ENCODE measurements around the gene PAM. TPM values are rescaled to one million over a fixed set of nuclear protein-coding genes. Genes with fewer than 3 reads are reported as not detected.

The PAM gene
- total RNA-seq, 4 donors from 2014 or later: 113 to 178 (median 130) TPM

GRCh38 chr5:102867992-102868662, 113.0 kb downstream of the PAM start:
- no peak for ATAC-seq (ENCODE audit: low FRiP score)
- DNase-seq (ENCODE audit: low spot score): no peak

GRCh38 chr5:102869230-102869629, 114.1 kb downstream of the PAM start:
- ATAC-seq (ENCODE audit: low FRiP score) (no peak), DNase-seq (ENCODE audit: low spot score) (no peak)
- no peak for TF ChIP-seq CTCF (IDR thresholded peaks at IDR 0.05)

More at GRCh38 chr5:102867992-102868662, 113.0 kb downstream of the PAM start:
- TF ChIP-seq CTCF (IDR thresholded peaks at IDR 0.05): no peak

- TF ChIP-seq CTCF (IDR thresholded peaks at IDR 0.05): no peak
- no peak for ATAC-seq (ENCODE audit: low FRiP score)
- DNase-seq (ENCODE audit: low spot score): no peak
Observed at GRCh38 chr5:102873379-102873932, 118.4 kb downstream of the PAM start.

- DNase-seq (ENCODE audit: low spot score) (no peak), ATAC-seq (ENCODE audit: low FRiP score) (no peak)
- TF ChIP-seq CTCF (IDR thresholded peaks at IDR 0.05): no peak
Observed at GRCh38 chr5:102874054-102874453, 118.9 kb downstream of the PAM start.

GRCh38 chr5:102875721-102876123, 120.6 kb downstream of the PAM start:
- no peak for TF ChIP-seq CTCF (IDR thresholded peaks at IDR 0.05)
- no peak for DNase-seq (ENCODE audit: low spot score)

GRCh38 chr5:102876610-102877009, 121.5 kb downstream of the PAM start:
- DNase-seq (ENCODE audit: low spot score): no peak
- ATAC-seq (ENCODE audit: low FRiP score): no peak
- no peak for TF ChIP-seq CTCF (IDR thresholded peaks at IDR 0.05)

More at GRCh38 chr5:102875721-102876123, 120.6 kb downstream of the PAM start:
- ATAC-seq (ENCODE audit: low FRiP score): no peak

GRCh38 chr5:102879741-102880140, 124.6 kb downstream of the PAM start:
- no peak for ATAC-seq (ENCODE audit: low FRiP score)
- TF ChIP-seq CTCF (IDR thresholded peaks at IDR 0.05): no peak
- DNase-seq (ENCODE audit: low spot score): no peak

Measured in omental fat pad (tissue), 4 donors.